DOHH2 (cell line): Measurements from ENCODE around the gene SLC2A9.

Source experiments
- EZH2phosphoT487 ChIP-seq: fragments of 200-600 bp; sonication (generic); IDR thresholded peaks from 2 replicates; pipeline ENCODE4 v1.6.1; 2017; ENCODE audit warnings: borderline replicate concordance, mild to moderate bottlenecking, antibody characterized with exemption, low read length, moderate library complexity, mixed read lengths
- TF ChIP-seq, protein P1 (sequence below): fragments of 200-600 bp; sonication (generic); IDR thresholded peaks from one replicate; pipeline ENCODE4 v1.5.1; 2014; ENCODE audit warnings: antibody characterized with exemption, mild to moderate bottlenecking, low read depth, low read length; ENCODE audit not compliant: poor library complexity, severe bottlenecking

DNA sequence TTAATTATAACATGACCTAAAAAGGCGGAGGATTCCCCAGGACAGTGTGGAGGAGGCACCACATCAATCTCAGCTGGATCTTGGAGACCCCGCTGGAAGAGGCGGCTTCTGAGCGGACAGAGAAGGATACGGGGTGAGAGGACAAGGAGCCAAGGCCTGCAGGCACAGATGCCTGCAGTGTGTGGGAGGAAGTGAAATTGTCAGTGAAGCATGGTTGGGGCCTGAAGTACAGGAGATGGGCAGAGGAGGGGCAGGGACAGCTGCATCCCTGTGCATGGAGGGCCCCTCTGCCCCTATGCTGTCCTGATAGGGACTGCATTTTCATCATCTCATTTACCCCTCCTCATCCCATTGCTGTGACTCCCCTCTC lies 1.7 kb upstream of the SLC2A9 start:
- TF ChIP-seq EZH2phosphoT487: no peak
- TF ChIP-seq, protein P1, sequence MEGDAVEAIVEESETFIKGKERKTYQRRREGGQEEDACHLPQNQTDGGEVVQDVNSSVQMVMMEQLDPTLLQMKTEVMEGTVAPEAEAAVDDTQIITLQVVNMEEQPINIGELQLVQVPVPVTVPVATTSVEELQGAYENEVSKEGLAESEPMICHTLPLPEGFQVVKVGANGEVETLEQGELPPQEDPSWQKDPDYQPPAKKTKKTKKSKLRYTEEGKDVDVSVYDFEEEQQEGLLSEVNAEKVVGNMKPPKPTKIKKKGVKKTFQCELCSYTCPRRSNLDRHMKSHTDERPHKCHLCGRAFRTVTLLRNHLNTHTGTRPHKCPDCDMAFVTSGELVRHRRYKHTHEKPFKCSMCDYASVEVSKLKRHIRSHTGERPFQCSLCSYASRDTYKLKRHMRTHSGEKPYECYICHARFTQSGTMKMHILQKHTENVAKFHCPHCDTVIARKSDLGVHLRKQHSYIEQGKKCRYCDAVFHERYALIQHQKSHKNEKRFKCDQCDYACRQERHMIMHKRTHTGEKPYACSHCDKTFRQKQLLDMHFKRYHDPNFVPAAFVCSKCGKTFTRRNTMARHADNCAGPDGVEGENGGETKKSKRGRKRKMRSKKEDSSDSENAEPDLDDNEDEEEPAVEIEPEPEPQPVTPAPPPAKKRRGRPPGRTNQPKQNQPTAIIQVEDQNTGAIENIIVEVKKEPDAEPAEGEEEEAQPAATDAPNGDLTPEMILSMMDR: no peak
